Ovary (tissue), 10 donors: ENCODE data around the gene MTLN. TPM values are rescaled to one million over a fixed set of nuclear protein-coding genes. Genes with fewer than 3 reads are reported as not detected.
"Not testable (repeated sequence)": the region's sequence is repeated elsewhere in the genome, so short reads cannot be mapped to it uniquely, and the experiment has no call there.

ENCODE experiments used
- DNase-seq, 5 donors: peaks; one replicate each; pipeline ENCODE4 v3.0.0-alpha.2; 2019 to 2020
- H3K27ac ChIP-seq, 2 donors: fragments of 200-600 bp; one replicate each; pipeline versions ENCODE4 v1.5.1 to v1.8.0; 2019 to 2022
- H3K27me3 ChIP-seq: fragments of 200-600 bp; one replicate; pipeline ENCODE4 v1.8.0; 2022
- H3K36me3 ChIP-seq: fragments of 200-600 bp; sonication (generic); one replicate; pipeline ENCODE4 v1.5.1; 2019
- H3K4me1 ChIP-seq: one replicate; pipeline ENCODE4 v1.8.1; 2013; ENCODE audit warnings: mild to moderate bottlenecking, moderate library complexity; ENCODE audit not compliant: insufficient read depth
- H3K4me3 ChIP-seq: fragments of 200-600 bp; sonication (generic); one replicate; pipeline ENCODE4 v1.5.1; 2017
- H3K9me3 ChIP-seq, 2 donors: fragments of 200-600 bp in 1 of 2; sonication (generic) in 1 of 2; one replicate each; pipeline versions ENCODE4 v1.5.1 to v1.8.1; 2013 to 2019; ENCODE audit warnings: mild to moderate bottlenecking in 1 of 2, moderate library complexity in 1 of 2
- EP300 ChIP-seq: sonication (generic); formaldehyde crosslinking; IDR thresholded peaks from one replicate; pipeline ENCODE4 v1.6.1; 2017; ENCODE audit warnings: antibody characterized with exemption
- POLR2A ChIP-seq: fragments of 450-650 bp; IDR thresholded peaks from one replicate; pipeline ENCODE4 v1.6.1; 2017; ENCODE audit warnings: antibody characterized with exemption, mild to moderate bottlenecking, moderate library complexity
- WGBS, 3 donors: extraction: QIAGEN DNeasy Blood & Tissue Kit in 1 of 3; methylation state at CpG; one replicate each; pipeline versions ENCODE4 v1.1.5 to v1.1.7; 2013 to 2017; 5-methylcytosine and 5-hydroxymethylcytosine counted together
- intact Hi-C, 4 donors: fragments of 100-400 bp; cut with DNase I; formaldehyde crosslinking; loops; one replicate each; pipeline versions ENCODE4 v1.11.0 to v1.15.1; 2022 to 2023
- long read RNA-seq, 3 donors: library from polyadenylated mRNA in 2 of 3; unstranded in 2 of 3; transcript quantifications; one replicate each; pipeline ENCODE4 v2.0.0 and lab custom pipeline, GENCODE V29; 2021 to 2026
- polyA plus RNA-seq, 2 donors: library from polyadenylated mRNA; stranded (reverse); fragments of 200-250 nt in 1 of 2; fragments of 350-450 nt in 1 of 2; fragmentation: Illumina TruSeq in 1 of 2; extraction: RNeasy Lipid Tissue Mini Kit (QIAGEN cat#74804) in 1 of 2; gene quantifications; one replicate each; pipeline ENCODE4 v1.2.3, GENCODE V29; 2013 to 2014
- total RNA-seq, 7 donors: library from RNA; depleted of rRNA in 2 of 7; stranded (reverse); fragments of >200 nt in 2 of 7; fragmentation: NEBNext Ultra II Directional in 3 of 7; extraction: Animal tissue kit (Norgen Biotek cat#: 25700) in 3 of 7; gene quantifications; one replicate each; pipeline versions ENCODE4 v1.1.0 to v1.2.4, GENCODE V29; 2016 to 2023
- TF ChIP-seq, protein P1 (sequence below), 3 donors: fragments of 450-650 bp in 2 of 3; fragments of 200-600 bp in 1 of 3; IDR thresholded peaks; one replicate each; pipeline versions ENCODE4 v1.5.1 to v1.8.0; 2016 to 2022; ENCODE audit warnings: antibody characterized with exemption in 3 of 3, mild to moderate bottlenecking in 1 of 3
- donor health status: DM: no; HTN: no; CAD: no; lungs with moderate emphysema.
- donor health status: DM: no; HTN: no; CAD: no.
- donor health status: Bipolar disorder and iron deficiency.
- donor health status: DM: yes; HTN: yes; CAD: no.
- donor health status: DM: no; HTN: no; CAD: no.
- donor health status: DM: yes; HTN: yes; CAD: no.

Gene MTLN, protein sequence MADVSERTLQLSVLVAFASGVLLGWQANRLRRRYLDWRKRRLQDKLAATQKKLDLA
- total RNA-seq (100 to 1,000 TPM in 1 of 7 donors, 10 to 100 TPM in 6; 30.6 to 125 (median 45.5) TPM), polyA plus RNA-seq (10 to 100 TPM in 1 of 2 donors, 1 to 10 TPM in 1; 2.5 to 83.3 TPM)
- long read RNA-seq, donor 1, partial matches to known transcripts = 0 of 4 reads
- long read RNA-seq, donor 1, other reads (novel, unspliced or antisense) = 1 of 4 reads
- long read RNA-seq, donor 2, transcript MTLN-203 (2 exons, 441 nt) = major isoform, 20 of 20 reads
- long read RNA-seq, donor 2, partial matches to known transcripts = 0 of 20 reads
- long read RNA-seq, donor 2, other reads (novel, unspliced or antisense) = 0 of 20 reads
- long read RNA-seq, donor 3, transcript MTLN-203 (2 exons, 441 nt) = major isoform, 31 of 33 reads
- long read RNA-seq, donor 3, partial matches to known transcripts = 0 of 33 reads
- long read RNA-seq, donor 3, other reads (novel, unspliced or antisense) = 2 of 33 reads

DNA sequence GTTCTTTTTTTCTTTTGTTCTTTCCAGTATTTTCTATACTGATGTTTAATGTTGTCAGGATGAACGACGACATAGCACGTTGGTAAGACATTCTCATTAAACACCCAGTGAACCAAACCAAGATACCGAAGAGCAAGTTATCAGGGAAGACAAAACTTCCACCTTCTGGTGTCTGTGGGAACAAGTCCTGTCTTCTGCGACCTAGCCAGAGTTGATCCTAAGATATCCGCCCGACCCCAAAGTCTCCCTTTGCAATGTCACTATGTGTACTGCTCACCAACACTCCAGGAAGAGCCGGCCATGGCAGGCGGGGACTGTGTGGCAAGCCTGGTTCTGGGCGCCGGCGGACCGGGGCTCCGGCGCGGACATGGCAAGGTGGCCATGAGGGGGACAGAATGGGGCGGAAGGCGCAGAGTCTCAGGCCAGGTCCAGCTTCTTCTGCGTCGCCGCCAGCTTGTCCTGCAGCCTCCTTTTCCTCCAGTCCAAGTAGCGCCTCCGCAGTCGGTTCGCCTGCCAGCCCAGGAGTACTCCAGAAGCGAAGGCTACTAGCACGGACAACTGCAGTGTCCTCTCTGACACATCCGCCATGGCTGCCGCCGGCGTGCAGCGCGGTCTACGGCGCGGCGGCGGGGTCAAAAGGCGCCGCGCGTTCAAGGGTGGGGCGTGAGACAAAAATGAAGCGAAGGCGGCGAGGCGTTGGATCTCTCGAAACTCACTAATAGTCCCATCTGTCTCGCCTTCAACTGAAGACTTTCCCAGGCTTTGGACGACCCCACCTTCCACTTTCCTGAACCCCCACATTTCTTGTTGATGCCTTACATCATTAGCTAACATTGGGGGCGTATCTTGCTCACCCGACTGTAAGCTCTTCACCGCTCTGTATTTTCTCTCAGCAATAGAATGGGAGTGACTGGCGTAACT is at the start of gene MTLN:
Gene MTLN (minus strand): TSS at position 610 of the 921 bp plus-strand sequence. CDS start 22 bp downstream, at position 588.
- peak; percentile 42 to 81 (median 67) for DNase-seq
- intact Hi-C loops = no loop called here
- WGBS, 3 donors = 5 to 20% (median 15%) methylated on average over 54 of the region's 54 CpGs

DNA sequence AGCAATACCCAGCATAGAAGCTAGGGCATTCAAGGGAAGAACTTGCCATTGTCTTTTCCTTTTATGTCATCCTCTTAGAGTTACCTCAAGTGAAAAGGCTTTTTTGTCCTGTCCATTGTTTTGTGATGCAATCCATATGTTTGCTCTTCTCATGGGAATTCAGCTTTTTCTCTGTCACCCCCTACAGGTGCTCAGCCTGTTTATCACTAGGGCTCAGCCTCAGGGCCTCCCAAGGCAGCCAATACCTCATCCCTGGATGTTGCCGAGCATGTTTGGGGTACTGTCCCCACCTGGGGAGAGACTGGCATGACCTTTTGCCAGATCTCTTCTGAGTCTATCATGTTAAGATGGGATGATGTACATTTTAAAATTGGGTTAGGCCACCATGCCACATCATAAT is 49.6 kb upstream of the MTLN start:
- H3K9me3 ChIP-seq, intact Hi-C loops, H3K27ac ChIP-seq, DNase-seq, H3K4me3 ChIP-seq, H3K27me3 ChIP-seq, H3K4me1 ChIP-seq, H3K36me3 ChIP-seq: not testable (repeated sequence)
- no CpG with 5 or more reads among the region's 1 CpG for WGBS, 3 donors

More for the DNA sequence above, at the start of gene MTLN:
- H3K9me3 ChIP-seq = no peaks in the 10 kb centered on the region
- H3K4me1 ChIP-seq = no peaks in the 10 kb centered on the region
- H3K27ac ChIP-seq = peak within 1 kb of the TSS; percentile 8 to 63
- H3K36me3 ChIP-seq = no peaks in the 10 kb centered on the region
- TF ChIP-seq EP300 (no peak), POLR2A (peak; percentile 31)
- TF ChIP-seq, protein P1, sequence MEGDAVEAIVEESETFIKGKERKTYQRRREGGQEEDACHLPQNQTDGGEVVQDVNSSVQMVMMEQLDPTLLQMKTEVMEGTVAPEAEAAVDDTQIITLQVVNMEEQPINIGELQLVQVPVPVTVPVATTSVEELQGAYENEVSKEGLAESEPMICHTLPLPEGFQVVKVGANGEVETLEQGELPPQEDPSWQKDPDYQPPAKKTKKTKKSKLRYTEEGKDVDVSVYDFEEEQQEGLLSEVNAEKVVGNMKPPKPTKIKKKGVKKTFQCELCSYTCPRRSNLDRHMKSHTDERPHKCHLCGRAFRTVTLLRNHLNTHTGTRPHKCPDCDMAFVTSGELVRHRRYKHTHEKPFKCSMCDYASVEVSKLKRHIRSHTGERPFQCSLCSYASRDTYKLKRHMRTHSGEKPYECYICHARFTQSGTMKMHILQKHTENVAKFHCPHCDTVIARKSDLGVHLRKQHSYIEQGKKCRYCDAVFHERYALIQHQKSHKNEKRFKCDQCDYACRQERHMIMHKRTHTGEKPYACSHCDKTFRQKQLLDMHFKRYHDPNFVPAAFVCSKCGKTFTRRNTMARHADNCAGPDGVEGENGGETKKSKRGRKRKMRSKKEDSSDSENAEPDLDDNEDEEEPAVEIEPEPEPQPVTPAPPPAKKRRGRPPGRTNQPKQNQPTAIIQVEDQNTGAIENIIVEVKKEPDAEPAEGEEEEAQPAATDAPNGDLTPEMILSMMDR (IDR thresholded peaks at IDR 0.05) = no peak
- H3K4me3 ChIP-seq = peak within 1 kb of the TSS; percentile 71
- H3K27me3 ChIP-seq = no peaks in the 10 kb centered on the region

DNA sequence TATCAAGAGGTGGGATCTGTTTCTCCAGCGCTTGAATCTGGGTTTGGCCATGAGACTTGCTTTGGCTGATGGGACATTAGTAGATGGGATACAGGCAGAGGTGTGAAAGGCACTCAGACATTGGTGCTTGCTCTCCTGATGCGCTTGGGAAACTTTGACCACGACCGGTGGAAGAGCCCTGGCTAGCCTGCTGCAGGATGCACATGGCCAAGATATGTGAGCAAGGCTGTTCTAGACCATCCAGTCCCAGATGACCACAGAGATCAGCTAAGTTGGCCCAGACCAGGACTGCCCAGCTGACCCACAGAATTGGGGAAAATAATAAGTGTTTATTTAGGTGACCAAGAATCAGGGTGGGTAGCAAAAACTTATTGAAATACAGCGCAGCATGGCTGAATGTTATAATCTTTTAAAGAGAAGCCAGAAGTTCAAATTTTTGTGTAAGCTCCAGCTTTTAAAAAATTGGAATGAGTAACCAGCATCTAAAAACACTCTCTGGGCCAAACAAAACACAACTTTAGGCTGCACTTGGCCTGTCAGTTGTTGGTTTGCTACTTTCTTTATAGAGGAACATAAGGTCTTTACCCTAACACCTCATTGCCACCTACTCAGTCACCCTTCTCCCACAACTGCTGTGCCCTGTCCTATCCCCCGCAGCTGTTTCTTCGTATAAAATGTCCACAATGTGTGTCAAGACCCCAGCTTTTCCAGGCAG is 35.9 kb upstream of the MTLN start:
- H3K36me3 ChIP-seq, H3K27ac ChIP-seq, H3K27me3 ChIP-seq, H3K4me3 ChIP-seq, H3K9me3 ChIP-seq, H3K4me1 ChIP-seq, DNase-seq, intact Hi-C loops: not testable (repeated sequence)
- WGBS, 3 donors = 9 to 13% (median 11%) methylated on average over 6 of the region's 7 CpGs

DNA sequence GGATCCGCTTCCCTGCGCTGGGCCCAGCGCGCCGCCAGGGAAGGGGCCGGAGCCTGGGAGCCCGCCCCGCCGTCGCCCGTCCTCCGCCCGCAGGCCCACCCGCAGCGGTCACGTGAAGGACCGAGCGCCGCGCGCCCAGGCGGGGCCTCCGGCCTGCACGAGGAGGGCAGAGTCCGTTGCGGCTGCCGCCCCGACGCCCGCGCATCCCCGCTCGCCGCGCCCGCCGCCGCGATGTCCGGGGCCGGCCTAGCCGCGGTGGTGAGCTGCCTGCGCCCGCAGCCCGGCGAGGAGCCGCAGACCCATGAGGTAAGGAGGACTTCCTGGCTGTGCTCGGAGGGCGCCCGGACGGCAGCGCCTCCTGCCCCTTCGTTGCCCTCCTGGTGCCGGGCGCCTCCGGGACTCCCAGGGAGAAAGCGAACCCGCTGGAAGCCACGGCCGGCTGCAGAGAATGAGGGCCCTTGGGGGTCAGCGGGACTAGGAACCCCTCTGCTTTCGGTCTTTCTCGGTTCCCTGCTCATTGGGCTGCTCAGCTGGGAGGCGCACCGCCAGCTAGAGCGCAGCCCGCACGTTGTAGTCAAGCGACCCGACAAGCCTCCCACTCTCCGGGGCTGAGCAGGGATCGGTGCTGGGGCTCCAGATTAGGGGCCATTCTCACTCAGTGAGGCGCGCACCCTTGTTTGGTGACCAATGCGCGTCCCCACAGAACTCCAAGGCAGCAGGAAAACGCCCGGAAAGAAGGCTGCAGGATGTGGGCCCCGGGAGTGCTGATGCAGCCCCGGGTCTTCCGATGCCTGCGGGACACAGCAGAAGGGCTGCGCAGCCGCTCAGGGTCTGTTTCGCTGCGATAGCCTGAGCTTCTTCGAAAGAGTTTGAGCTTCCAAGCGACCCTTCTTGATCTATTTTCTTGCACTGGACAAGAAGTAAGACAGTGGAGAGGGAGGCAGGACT is 33.4 kb upstream of the MTLN start:
- H3K9me3 ChIP-seq, H3K4me1 ChIP-seq, intact Hi-C loops, H3K4me3 ChIP-seq, H3K27me3 ChIP-seq, H3K36me3 ChIP-seq, DNase-seq, H3K27ac ChIP-seq: not testable (repeated sequence)
- no CpG with 5 or more reads among the region's 89 CpGs for WGBS, 3 donors

DNA sequence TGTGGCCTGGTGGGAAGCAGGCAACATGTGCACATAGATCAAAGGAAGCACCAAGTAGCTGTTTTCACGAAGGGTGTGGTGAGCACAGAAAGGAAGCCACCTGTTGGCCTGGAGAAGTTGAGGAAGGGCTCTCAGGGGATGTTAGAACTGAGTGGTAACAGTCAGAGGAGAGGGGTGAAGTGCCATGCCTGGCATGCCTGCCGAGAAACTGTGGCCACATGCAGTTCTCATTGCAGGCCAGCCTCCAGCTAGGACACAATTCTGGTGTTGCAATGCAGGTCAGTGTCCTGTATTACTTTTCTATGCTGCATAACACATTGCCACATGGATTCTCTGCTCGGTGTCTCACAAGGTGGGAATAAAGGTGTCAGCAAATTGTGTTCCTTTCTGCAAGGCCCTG is 30.9 kb upstream of the MTLN start:
- intact Hi-C loops, H3K27ac ChIP-seq, H3K36me3 ChIP-seq, H3K27me3 ChIP-seq, H3K4me3 ChIP-seq, H3K4me1 ChIP-seq, DNase-seq, H3K9me3 ChIP-seq: not testable (repeated sequence)
- 93 to 100% (median 100%) methylated on average over 1 to 2 of the region's 3 CpGs for WGBS, 3 donors

DNA sequence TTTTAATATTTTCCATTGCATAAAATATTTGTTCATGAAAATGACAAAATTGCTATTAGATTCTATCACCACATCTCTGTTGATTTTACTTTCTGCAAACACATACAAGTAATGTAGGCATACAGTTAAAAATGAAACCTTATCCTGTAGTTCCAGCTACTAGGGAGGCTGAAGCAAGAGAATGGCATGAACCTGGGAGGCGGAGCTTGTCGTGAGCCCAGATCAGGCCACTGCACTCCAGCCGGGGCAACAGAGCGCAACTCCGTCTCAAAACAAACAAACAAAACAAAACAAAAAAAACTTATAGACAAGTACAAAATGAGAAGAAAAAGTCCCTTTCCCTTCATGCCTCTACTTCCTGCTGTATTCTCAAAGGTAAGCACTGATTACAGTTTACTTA is 22.2 kb upstream of the MTLN start:
- WGBS, 3 donors = 24 to 40% (median 30%) methylated on average over 5 of the region's 5 CpGs
- DNase-seq, H3K27me3 ChIP-seq, intact Hi-C loops, H3K9me3 ChIP-seq, H3K27ac ChIP-seq, H3K4me3 ChIP-seq, H3K36me3 ChIP-seq, H3K4me1 ChIP-seq: not testable (repeated sequence)

DNA sequence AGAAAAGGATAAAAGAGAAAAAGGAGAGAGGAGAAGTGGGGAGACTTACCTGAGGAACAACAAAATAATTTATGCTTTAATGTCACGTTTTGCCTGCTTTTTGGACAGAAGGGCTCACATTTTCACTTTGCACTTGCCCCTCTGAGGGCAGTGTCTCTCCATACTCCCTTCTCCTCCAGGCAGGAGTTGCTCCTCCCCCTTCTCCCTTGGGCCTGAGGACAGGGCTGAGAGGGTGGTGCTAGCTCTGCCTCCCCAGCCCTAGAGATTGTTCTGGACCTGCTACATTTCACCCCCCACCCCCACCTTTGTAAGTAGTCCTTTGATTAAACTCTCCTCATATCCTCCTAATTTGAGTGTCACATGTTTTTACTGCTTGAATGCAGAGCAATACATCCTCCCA is 17.5 kb upstream of the MTLN start:
- no CpG with 5 or more reads among the region's 1 CpG for WGBS, 3 donors
- H3K9me3 ChIP-seq, intact Hi-C loops, DNase-seq, H3K36me3 ChIP-seq, H3K27ac ChIP-seq, H3K4me3 ChIP-seq, H3K4me1 ChIP-seq, H3K27me3 ChIP-seq: not testable (repeated sequence)

DNA sequence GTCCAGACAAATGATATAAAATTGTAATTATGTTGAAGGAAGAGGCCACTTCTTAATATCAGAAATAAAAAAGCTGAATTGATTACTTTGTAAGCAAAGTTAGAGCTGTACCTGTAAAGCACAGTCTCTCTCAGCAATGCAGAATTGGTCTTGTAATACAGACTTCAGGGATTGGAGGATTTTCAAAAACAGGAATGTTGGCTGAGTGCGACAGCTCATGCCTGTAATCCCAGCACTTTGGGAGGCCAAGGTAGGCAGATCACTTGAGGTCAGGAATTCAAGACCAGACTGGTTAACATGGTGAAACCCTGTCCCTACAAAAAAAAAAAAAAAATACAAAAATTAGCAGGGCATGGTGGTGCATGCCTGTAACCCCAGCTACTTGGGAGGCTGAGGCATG is 10.3 kb upstream of the MTLN start:
- DNase-seq, intact Hi-C loops, H3K9me3 ChIP-seq, H3K4me3 ChIP-seq, H3K36me3 ChIP-seq, H3K4me1 ChIP-seq, H3K27ac ChIP-seq, H3K27me3 ChIP-seq: not testable (repeated sequence)
- WGBS, 3 donors = 77 to 95% (median 86%) methylated on average over 1 of the region's 1 CpG
